Stimulated activated naive CD8-positive, alpha-beta T cell treated with anti-CD3 and anti-CD28 coated beads, Interleukin-15, Interleukin-2, amounts not matched to agents 100 U/mL and 50 U/mL, for 24 hours (primary cell): ENCODE data around the gene COL8A2.
A peak's percentile ranks its signal among the peaks of the same experiment; 100 is the strongest.

Experiments
- ATAC-seq: fragments of 150-1000 bp; cut with Tn5 transposase; one replicate; pipeline ENCODE4 v1.10.0; 2021
- DNase-seq: peaks from one replicate; pipeline ENCODE4 v3.0.0; 2021

Gene COL8A2

DNA sequence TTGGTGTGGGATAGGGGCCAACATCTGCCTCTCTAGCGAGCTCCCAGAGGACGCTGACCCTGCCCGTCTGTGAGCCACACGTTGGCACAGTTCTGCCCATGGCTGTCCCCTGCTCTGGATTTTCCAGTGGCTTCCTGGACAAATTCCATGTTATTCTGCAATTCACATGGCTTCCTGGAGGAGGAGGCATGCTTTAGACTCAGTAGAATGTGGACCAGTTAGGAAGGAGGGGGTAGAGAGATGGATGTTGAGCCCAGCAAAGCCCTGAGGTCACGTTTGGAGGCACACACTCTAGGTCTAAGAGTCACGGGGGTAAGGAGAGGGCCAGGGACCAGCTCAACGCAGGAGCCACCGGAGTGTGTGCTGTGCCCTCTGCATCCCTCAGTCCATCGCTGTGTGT lies 12.2 kb downstream of the COL8A2 start:
- DNase-seq: no peak
- no peak for ATAC-seq

DNA sequence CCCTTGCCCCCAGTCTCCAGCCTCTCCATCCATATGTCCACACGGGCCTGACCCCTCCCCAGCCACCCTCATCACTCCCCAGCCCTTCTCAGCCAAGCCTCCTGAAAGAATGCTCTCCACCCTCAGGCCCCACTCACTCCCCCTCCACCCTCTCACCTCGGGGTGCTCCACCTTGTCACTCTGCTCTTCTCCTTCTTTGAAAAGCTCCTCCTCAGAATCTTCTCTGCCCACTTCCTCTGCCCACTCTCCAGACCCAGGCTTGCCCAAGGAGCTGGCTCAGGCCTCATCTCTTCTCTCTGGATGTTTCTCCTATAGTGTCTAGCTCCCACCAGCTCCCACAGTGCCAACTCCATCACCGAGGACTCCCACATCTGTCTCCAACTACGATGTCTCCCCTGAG lies 13.9 kb downstream of the COL8A2 start:
- DNase-seq (no peak), ATAC-seq (no peak)

- peak; percentile 71 for ATAC-seq
- peak; percentile 50 for DNase-seq
Measured at GRCh38 chr1:36109041-36109679, 15.9 kb downstream of the COL8A2 start.

- ATAC-seq: no peak
- DNase-seq: no peak
Measured at GRCh38 chr1:36108314-36108713, 16.7 kb downstream of the COL8A2 start.

- DNase-seq: no peak
- no peak for ATAC-seq
Measured at GRCh38 chr1:36107394-36107793, 17.6 kb downstream of the COL8A2 start.

DNA sequence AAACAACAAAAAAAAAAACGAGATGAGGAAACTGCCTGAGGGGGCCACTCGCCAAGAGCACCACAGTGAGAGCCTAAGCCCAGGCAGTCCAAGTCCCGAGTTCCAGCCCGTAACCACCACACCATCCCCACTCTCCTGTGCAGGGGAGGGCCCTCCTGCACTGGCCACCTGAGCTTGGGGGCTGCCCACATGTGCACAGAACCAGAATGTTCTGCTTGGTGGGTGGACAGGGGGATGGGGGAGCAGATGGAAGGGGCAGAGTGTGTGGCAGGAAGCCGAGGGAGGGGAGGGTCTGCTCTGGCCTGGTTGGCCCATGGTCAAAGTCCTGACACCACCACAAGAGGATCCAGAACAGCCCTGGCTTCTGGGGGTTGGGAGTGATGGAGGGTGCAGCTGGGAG lies 18.8 kb downstream of the COL8A2 start:
- DNase-seq (no peak), ATAC-seq (no peak)

DNA sequence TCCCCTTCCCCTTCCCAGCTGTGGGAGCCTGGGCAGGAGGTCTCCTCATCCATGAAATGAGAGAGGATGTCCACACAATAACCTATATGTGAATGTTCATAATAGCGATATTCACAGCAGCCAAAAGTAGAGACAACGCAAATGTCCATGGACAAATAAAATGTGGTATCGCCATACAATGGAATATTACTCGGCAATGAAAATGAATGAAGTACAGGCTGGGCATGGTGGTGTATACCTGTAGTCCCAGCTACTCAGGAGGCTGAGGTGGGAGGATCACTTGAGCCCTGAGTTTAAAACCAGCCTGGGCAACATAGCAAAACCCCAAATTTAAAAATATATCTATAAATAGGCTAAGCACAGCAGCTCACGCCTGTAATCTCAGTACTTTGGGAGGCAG lies 23.5 kb downstream of the COL8A2 start:
- no peak for ATAC-seq
- DNase-seq: no peak

DNA sequence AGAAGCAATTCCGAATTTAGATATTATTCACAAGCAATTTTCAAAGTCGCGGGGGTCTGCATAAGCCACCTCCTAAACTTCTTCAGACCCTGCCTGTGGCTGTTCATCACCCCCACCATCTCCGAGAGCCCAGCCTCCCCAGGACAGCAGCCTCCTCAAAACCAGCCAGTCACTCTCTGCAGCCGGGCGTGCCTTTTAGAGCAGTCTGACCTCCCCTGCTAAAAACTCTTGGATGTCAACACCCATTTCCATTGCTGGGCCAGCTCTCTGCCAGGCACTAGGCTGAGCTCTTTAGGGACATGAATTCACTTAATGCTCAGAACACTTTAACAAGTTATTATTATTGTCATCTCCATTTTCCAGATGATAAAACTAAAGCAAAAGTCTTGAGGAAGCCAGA lies 24.6 kb downstream of the COL8A2 start:
- ATAC-seq (no peak), DNase-seq (no peak)

- ATAC-seq: peak; percentile 88
- peak; percentile 86 for DNase-seq
Measured at GRCh38 chr1:36099681-36100341, 25.2 kb downstream of the COL8A2 start.

GRCh38 chr1:36098650-36099365 lies 26.2 kb downstream of the COL8A2 start:
- DNase-seq: no peak
- no peak for ATAC-seq

GRCh38 chr1:36097693-36098585 lies 27.1 kb downstream of the COL8A2 start:
- no peak for DNase-seq
- no peak for ATAC-seq

DNA sequence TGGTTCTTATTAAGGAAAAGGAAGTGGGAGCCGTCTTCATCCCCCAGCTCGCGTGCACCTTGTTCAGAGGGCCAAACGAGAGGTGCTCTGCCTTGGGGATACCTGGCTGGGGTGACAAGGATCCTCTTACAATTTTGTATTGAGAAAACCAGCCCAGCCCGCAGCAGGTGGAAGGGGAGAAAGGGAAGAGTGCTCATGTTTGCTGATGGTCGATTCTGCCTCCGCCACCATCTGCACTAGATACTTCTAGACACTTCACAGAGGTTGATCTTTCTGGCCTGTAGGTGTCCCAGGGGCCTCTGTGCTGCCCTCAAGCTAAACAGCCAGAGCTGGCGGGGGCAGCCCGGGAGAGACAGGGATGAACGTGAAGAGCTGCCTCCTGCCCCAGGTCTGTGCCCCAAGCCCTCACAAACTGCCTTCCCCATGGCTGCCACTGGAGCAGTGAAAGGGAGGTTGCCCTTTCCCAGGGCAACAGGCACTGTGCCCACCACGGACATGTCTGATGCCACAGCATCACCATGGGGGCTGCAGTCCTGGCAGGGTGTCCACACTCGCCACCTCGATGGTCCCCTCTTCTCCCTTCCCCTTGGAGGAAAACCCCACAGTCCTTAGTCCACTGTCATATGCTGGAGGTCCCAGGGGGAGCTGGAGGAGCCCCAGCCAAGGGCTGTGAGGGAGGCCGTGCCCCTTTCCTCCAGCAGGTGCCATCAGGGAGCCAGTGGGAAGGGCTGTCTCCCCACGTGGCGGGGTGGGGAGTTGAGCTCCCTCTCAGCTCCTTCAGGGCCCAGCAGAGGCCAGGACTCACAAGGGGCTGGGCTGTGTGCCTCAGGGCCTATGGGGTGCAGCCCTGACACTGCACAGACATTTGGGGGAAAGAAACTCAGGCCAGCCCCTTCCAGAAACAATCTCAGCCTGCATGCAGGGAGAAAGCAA lies 28.3 kb downstream of the COL8A2 start:
- ATAC-seq: peak; percentile 15

DNA sequence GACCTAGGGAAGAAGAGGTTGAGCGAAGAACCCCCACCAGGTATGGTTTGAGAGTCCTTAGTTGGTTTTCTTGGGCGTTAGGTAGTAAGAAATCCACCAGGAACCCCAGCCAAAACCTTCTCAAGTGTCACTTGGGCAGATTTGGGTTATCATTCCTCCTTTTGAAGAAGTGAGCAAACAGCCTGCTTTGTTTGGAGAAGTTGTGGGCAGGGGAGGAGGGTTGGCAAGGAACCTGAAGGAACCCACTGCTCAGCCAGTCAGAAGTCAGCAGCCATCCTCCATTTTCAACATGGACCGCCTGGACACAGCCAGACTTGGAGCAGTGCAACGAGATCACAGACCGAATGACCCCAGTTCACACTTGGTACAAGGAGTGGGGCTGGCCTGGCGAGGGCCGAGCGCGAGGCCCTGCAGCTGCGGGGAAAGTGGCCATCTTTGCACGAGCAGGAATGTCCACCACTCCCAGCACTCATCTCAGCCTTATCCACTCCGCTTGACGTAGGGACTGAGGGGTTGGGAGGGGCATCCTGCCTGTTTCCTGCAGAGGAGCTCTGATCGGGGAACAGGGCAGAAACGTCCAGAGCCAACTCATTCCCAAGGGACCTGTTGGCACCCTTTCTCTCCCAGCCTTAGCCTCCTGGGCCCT lies 29.1 kb downstream of the COL8A2 start:
- DNase-seq (no peak), ATAC-seq (no peak)

More for the DNA sequence above, 28.3 kb downstream of the COL8A2 start:
- DNase-seq: no peak

DNA sequence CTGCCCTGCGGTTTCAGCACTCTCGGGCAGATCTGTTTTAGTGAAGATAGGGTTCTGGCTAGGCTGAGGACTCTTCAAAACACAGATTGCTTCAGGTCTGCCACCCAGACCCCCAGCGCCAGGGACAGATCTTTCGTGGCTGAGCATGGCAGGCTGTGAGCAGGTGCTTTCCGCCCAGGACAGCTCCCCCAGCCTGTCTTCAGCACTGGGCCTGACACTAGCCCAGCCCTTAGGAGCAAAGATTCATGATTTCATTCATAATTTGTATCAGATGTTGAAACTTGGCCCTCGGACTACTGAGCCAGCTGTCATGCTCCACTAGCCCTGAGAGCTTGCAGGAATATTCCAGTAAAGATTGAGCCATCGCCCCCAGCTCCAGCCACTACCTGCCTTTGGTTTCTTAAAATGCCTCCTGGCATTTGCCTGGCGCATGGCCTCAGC lies 30.4 kb downstream of the COL8A2 start:
- ATAC-seq: no peak
- no peak for DNase-seq

DNA sequence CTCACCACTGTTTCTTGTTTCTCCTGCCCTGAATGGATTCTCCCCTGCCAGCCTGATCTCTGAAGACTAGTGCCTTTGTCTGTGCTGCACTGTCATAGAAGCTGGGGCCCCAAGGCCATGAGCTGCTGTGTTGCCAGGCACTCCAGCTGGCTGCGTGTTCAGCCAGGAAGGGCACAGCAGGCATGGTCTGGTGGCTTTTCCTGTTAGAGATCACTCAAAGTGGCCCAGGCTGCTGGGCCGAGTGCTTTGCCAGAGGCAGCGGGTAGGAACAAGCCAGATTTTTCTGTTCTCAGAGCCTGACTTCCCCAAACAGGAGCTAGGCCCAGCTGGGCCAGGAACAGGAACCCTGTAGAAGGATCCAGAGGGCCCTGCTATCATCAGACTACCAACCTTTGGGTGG lies 31.1 kb downstream of the COL8A2 start:
- DNase-seq: no peak
- no peak for ATAC-seq

DNA sequence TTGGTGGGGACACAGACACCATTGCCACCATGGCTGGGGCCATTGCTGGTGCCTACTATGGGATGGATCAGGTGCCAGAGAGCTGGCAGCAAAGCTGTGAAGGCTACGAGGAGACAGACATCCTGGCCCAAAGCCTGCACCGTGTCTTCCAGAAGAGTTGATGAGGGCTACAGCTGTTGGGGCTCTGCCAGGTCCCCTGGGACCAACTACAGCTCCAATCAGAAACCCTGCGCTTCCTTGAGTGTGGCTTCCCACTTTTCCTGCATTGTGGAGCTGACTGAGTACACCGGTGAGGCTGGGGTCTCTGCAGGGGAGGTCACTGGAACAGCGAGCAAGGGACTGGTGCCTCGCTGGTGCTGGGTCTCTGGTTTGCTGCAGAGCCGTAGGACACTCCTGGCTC lies 31.8 kb downstream of the COL8A2 start:
- ATAC-seq: no peak

GRCh38 chr1:36092798-36093185 lies 32.2 kb downstream of the COL8A2 start:
- ATAC-seq: no peak
- DNase-seq: no peak

More for the DNA sequence above, 31.8 kb downstream of the COL8A2 start:
- no peak for DNase-seq

DNA sequence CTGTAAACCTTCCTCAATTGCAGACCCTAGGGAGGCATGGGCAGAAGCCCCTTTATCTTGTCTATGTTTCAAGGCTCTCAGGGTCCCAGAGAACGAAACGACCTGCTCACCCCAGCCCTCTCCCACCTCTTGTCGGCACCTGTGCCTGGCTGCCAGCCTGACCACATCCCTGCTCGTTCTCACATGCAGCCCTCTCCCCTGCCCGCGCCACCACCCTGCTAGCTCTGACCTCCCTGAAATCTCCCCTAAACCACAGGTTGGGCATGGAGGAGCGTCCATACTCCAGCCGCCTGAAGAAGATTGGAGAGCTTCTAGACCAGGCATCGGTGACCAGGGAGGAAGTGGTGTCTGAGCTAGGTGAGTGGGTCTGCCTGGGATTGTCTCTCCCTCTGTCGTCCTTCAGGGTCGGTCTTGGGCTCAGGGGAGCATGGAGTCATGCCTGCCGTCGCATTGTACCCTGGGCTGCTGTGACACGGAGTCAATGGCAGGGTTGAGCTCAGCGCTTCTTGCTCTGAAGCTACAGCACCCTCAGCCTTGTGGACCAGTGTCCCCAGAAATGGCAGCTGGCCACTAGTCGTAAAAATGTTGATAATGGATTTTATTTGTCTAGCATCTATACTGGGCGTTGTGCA lies 32.7 kb downstream of the COL8A2 start:
- ATAC-seq: no peak
- no peak for DNase-seq

- no peak for ATAC-seq
- no peak for DNase-seq
Measured at GRCh38 chr1:36091698-36092097, 33.3 kb downstream of the COL8A2 start.

GRCh38 chr1:36091141-36091540 lies 33.9 kb downstream of the COL8A2 start:
- DNase-seq: no peak
- ATAC-seq: no peak
